Ishikawa (cell line): ENCODE data around the gene SYCP2L.

Experiments
- CEBPB ChIP-seq: IDR thresholded peaks from 2 replicates; pipeline ENCODE4 v1.6.1; 2012
- CREB1 ChIP-seq: IDR thresholded peaks from 2 replicates; pipeline ENCODE4 v1.6.1; 2012; ENCODE audit warnings: low read depth
- EGR1 ChIP-seq: IDR thresholded peaks from 2 replicates; pipeline ENCODE4 v1.6.1; 2012
- EP300 ChIP-seq: IDR thresholded peaks from 2 replicates; pipeline ENCODE4 v1.6.1; 2012; ENCODE audit warnings: borderline replicate concordance
- FOXM1 ChIP-seq: IDR thresholded peaks from 2 replicates; pipeline ENCODE4 v1.6.1; 2012; ENCODE audit warnings: low read depth, borderline replicate concordance
- NFIC ChIP-seq: IDR thresholded peaks from 2 replicates; pipeline ENCODE4 v1.6.1; 2012
- RAD21 ChIP-seq: IDR thresholded peaks from 2 replicates; pipeline ENCODE4 v1.6.1; 2012; ENCODE audit warnings: low read depth
- TAF1 ChIP-seq: IDR thresholded peaks from 2 replicates; pipeline ENCODE4 v1.6.1; 2012; ENCODE audit warnings: low read depth, mild to moderate bottlenecking
- TCF12 ChIP-seq: IDR thresholded peaks from 2 replicates; pipeline ENCODE4 v1.6.1; 2012; ENCODE audit warnings: low read depth
- TEAD4 ChIP-seq: IDR thresholded peaks from 2 replicates; pipeline ENCODE4 v1.6.1; 2012
- YY1 ChIP-seq: IDR thresholded peaks from 2 replicates; pipeline ENCODE4 v1.6.1; 2012; ENCODE audit warnings: low read depth
- ZBTB7A ChIP-seq: IDR thresholded peaks from 2 replicates; pipeline ENCODE4 v1.6.1; 2012; ENCODE audit warnings: low read depth
- TF ChIP-seq, protein P1 (sequence below): IDR thresholded peaks from 2 replicates; pipeline ENCODE4 v1.6.1; 2012; ENCODE audit warnings: low read depth, mild to moderate bottlenecking
- TF ChIP-seq, protein P2 (sequence below): IDR thresholded peaks from 2 replicates; pipeline ENCODE4 v1.6.1; 2012
- TF ChIP-seq, protein P3 (sequence below): IDR thresholded peaks from 2 replicates; pipeline ENCODE4 v1.6.1; 2012

The SYCP2L gene

DNA sequence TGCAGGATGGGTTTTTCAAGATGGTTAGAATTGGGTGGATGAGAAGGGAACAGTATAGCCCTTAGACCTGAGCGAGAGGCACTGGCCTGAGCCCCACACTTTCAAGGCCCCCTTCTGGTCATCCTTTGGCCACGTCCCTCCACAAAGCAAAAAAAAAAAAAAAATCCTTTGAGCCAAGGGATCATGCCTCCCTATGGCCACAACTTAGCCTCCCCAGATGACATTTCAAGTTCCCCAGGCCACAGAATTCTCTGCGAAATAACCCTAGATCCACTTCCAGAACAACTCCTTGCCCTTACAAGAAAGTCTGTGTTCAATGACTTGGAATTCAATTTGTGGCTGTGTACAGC is 126.8 kb downstream of the SYCP2L start:
- TF ChIP-seq CEBPB: no peak
- no peak for TF ChIP-seq CREB1
- TF ChIP-seq EP300: no peak
- TF ChIP-seq TCF12: no peak
- no peak for TF ChIP-seq TEAD4
- TF ChIP-seq EGR1: no peak
- TF ChIP-seq FOXM1: no peak
- TF ChIP-seq, protein P1, sequence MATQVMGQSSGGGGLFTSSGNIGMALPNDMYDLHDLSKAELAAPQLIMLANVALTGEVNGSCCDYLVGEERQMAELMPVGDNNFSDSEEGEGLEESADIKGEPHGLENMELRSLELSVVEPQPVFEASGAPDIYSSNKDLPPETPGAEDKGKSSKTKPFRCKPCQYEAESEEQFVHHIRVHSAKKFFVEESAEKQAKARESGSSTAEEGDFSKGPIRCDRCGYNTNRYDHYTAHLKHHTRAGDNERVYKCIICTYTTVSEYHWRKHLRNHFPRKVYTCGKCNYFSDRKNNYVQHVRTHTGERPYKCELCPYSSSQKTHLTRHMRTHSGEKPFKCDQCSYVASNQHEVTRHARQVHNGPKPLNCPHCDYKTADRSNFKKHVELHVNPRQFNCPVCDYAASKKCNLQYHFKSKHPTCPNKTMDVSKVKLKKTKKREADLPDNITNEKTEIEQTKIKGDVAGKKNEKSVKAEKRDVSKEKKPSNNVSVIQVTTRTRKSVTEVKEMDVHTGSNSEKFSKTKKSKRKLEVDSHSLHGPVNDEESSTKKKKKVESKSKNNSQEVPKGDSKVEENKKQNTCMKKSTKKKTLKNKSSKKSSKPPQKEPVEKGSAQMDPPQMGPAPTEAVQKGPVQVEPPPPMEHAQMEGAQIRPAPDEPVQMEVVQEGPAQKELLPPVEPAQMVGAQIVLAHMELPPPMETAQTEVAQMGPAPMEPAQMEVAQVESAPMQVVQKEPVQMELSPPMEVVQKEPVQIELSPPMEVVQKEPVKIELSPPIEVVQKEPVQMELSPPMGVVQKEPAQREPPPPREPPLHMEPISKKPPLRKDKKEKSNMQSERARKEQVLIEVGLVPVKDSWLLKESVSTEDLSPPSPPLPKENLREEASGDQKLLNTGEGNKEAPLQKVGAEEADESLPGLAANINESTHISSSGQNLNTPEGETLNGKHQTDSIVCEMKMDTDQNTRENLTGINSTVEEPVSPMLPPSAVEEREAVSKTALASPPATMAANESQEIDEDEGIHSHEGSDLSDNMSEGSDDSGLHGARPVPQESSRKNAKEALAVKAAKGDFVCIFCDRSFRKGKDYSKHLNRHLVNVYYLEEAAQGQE: no peak
- no peak for TF ChIP-seq ZBTB7A
- TF ChIP-seq YY1: no peak
- TF ChIP-seq, protein P2, sequence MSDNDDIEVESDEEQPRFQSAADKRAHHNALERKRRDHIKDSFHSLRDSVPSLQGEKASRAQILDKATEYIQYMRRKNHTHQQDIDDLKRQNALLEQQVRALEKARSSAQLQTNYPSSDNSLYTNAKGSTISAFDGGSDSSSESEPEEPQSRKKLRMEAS: no peak
- no peak for TF ChIP-seq NFIC
- TF ChIP-seq TAF1: no peak
- TF ChIP-seq RAD21: no peak
- TF ChIP-seq, protein P3, sequence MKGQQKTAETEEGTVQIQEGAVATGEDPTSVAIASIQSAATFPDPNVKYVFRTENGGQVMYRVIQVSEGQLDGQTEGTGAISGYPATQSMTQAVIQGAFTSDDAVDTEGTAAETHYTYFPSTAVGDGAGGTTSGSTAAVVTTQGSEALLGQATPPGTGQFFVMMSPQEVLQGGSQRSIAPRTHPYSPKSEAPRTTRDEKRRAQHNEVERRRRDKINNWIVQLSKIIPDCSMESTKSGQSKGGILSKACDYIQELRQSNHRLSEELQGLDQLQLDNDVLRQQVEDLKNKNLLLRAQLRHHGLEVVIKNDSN: no peak

DNA sequence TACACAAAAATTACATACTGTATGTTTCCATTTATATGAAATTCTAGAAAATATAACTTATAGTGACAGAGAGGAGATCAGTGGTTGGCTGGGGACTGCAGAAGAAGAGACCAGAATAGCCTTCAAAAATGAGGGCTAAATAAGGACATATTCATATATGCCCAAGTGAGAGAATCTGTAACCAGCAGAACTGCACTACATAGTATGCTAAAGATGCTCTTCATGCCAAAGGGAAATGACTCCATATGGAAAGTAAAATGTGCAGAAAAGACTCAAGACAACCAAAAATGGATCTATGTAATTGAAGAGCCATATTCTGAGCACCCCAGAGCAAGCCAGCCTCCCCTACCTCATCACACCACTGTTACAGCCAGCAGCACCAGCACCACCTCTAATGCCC is 128.2 kb downstream of the SYCP2L start:
- TF ChIP-seq FOXM1 (no peak), EGR1 (no peak), TCF12 (no peak), CEBPB (no peak), YY1 (no peak), TEAD4 (no peak), CREB1 (no peak), TAF1 (no peak), NFIC (no peak), EP300 (no peak), RAD21 (no peak), ZBTB7A (no peak)
- TF ChIP-seq, protein P3: no peak
- TF ChIP-seq, protein P1: no peak
- TF ChIP-seq, protein P2: no peak

DNA sequence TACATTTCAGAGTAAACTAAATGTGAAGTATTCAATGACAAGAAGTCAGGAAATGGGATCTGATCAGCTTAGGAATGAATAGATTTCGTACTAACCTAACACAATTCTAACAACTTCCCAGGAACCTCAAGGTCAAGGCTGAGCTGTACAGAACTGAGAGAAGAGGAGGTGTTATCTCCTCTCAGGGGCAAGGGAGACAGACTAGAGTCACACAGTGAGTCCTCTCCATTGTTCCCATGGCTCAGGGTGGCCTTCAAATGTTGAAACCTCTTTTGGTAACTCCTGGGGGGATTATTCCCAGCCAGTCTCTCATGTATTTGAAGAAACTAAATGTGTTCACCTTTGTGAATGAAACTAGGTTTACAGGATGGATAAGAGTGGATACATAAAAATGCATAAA is 129.6 kb downstream of the SYCP2L start:
- TF ChIP-seq TCF12 (no peak), YY1 (no peak), NFIC (no peak), RAD21 (no peak), EP300 (no peak), EGR1 (no peak), CEBPB (no peak), CREB1 (no peak), TEAD4 (no peak), FOXM1 (no peak)
- TF ChIP-seq, protein P2: no peak
- TF ChIP-seq, protein P1: no peak

DNA sequence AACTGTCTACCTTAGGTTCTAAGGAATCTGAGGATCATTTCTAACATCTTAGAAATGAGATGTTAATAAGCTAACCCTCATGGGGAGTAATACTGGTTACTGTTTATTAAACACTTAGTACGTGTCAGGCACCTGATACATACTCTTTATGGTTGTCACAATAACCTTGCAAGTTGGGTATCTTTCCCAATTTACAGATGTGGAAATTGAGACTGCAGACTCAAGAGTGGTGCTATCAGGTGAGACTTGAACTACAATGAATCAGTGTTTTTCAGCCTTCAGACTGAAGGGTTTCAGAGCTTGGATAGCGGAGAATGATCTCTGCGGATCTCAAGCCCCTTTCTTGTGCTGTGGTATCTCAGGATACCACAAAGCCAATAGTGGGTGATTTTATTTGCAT is 130.2 kb downstream of the SYCP2L start:
- TF ChIP-seq FOXM1 (no peak), YY1 (no peak), TCF12 (no peak), TEAD4 (no peak), CEBPB (no peak), CREB1 (no peak), EP300 (no peak), EGR1 (no peak), TAF1 (no peak), NFIC (no peak), RAD21 (no peak), ZBTB7A (no peak)
- TF ChIP-seq, protein P1: no peak
- TF ChIP-seq, protein P2: no peak
- TF ChIP-seq, protein P3: no peak
